C4-2B (cell line): Measurements from ENCODE around the gene PPA2.

Experiments
- ZFX ChIP-seq: fragments of 450-650 bp; IDR thresholded peaks from 2 replicates; pipeline ENCODE4 v1.6.1; 2017
- TF ChIP-seq, protein P1 (sequence below): fragments of 450-650 bp; conservative IDR thresholded peaks from 2 replicates; pipeline ENCODE4 v1.5.1; 2017; ENCODE audit warnings: mild to moderate bottlenecking

DNA sequence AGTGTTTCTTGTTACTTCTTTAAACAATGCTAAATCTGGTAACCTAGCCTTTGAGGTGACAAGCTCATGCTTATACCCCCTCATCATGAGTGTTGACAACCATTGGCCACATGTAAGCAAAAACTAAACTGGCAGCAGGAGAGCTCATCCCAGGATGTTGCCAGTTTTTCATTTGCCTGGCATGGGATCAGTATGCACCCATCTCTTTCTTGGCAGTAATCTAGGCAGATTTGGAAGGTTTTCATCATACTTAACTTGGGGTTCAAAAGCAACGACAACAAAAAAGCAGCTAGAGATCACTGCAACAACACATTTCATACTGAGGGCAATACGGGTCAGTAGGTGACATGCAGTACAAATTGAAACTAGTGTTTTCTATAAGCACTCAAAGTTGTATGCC, 122.0 kb downstream of the PPA2 start:
- TF ChIP-seq, protein P1, sequence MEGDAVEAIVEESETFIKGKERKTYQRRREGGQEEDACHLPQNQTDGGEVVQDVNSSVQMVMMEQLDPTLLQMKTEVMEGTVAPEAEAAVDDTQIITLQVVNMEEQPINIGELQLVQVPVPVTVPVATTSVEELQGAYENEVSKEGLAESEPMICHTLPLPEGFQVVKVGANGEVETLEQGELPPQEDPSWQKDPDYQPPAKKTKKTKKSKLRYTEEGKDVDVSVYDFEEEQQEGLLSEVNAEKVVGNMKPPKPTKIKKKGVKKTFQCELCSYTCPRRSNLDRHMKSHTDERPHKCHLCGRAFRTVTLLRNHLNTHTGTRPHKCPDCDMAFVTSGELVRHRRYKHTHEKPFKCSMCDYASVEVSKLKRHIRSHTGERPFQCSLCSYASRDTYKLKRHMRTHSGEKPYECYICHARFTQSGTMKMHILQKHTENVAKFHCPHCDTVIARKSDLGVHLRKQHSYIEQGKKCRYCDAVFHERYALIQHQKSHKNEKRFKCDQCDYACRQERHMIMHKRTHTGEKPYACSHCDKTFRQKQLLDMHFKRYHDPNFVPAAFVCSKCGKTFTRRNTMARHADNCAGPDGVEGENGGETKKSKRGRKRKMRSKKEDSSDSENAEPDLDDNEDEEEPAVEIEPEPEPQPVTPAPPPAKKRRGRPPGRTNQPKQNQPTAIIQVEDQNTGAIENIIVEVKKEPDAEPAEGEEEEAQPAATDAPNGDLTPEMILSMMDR: no peak
- TF ChIP-seq ZFX: no peak
